Measurements from ENCODE around the gene TRIM7. TPM values are rescaled to one million over a fixed set of nuclear protein-coding genes. Genes with fewer than 3 reads are reported as not detected.

Gene TRIM7
- total RNA-seq, 1 donor from 2014 or later, result 4.4 TPM

DNA sequence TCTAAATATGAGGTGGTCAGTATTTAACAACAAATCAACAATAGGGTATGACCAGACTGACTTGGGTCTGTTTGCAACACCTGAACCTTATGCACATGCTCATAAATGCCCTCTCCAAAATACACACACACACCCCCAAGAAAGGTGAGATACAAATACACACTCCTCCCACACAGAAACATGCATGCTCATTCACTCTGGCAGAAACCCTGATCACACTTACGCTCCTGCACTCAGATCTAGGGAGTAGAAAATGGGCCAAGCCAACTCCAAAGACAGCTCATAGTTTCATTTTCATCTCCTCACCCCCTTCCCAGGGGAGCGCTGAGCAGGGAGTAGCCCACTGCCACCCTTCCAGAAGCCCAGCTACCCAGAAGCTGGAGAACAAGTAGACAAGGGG lies 11.3 kb downstream of the TRIM7 start:
- TF ChIP-seq, protein P1, sequence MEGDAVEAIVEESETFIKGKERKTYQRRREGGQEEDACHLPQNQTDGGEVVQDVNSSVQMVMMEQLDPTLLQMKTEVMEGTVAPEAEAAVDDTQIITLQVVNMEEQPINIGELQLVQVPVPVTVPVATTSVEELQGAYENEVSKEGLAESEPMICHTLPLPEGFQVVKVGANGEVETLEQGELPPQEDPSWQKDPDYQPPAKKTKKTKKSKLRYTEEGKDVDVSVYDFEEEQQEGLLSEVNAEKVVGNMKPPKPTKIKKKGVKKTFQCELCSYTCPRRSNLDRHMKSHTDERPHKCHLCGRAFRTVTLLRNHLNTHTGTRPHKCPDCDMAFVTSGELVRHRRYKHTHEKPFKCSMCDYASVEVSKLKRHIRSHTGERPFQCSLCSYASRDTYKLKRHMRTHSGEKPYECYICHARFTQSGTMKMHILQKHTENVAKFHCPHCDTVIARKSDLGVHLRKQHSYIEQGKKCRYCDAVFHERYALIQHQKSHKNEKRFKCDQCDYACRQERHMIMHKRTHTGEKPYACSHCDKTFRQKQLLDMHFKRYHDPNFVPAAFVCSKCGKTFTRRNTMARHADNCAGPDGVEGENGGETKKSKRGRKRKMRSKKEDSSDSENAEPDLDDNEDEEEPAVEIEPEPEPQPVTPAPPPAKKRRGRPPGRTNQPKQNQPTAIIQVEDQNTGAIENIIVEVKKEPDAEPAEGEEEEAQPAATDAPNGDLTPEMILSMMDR (IDR thresholded peaks at IDR 0.05; ENCODE audit: insufficient read depth, low read length, poor library complexity, severe bottlenecking), result no peak
- no peaks in the 10 kb centered on the region for H3K36me3 ChIP-seq (ENCODE audit: control insufficient read depth, insufficient read depth, low read length)
- H3K27me3 ChIP-seq (ENCODE audit: control insufficient read depth, insufficient read depth, low read length), result no peaks in the 10 kb centered on the region
- no peak for DNase-seq (ENCODE audit: low read depth)
- no peak overlapping the region for H3K4me3 ChIP-seq (ENCODE audit: low read depth, low read length)

DNA sequence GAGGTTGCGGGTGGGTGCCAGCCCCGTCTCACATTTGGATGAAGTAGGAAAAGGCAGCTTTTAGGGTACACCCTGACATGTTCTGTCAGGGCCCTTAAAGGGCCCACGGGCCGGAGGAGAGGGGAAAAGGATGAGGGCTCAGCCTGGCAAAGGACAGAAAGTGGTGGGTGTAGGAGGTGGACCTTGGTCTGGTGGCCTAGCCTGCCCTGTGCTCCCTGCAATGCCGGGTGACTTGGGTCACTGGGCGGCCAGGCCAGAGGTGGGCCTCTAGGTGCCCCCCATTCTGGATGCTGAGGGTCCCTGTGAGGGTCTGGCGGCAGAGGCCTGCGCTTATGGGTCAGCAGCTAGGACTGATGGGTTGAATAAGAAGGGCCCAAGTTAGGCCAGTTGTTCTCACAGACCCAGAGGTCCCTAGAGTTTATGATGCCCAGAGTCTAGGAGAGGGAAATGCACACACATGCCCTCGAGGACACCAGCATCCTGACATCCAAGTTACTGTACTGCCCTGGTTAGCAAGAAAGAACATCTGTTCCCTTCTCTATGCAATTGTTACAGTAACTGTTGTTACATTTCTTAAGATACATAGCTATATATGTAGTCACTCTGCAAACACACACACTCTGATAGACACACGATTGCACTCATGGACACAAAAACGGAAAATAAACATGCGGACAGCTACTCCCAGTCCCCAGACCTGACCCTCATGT lies 12.5 kb downstream of the TRIM7 start:
- no peak for DNase-seq (ENCODE audit: low read depth)

DNA sequence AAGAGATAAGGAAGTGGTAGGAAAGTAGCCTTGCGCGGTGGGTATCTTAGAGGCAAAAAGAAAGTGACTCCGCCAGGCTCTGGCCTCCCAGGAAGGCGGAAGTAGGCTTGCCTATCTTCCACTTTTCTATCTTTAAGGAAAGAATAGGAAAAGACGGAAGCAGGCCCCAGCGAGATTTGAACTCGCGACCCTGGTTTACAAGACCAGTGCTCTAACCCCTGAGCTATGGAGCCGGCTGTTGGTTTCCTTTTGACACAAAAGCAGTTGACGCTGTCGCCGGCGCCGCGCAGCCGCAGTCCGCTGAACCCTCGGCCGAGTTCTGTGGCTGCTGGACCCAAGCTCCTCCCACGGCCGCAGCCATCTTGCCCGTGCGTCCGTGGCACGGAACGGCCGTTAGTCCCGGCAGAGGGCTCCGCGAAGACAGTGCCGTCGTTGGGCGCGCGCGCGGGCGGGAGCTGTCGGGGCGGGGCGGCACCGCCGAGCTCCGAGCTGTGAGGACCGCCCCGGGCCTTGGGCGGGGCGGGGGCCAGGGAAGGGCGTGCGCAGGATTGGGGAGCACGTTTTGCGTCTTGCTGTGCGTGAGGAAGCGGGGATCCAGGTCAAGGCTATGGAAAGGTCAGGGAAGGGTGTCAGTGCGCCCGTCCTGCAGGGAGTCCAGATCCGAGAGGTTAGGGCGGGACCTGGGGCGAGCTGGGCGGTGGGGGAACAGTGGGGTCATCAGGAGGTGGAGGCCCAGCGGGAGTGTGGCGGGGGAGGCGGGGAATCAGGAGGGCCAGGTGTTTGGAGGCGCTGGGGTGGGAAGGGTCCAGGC lies 13.3 kb downstream of the TRIM7 start:
- no peak for DNase-seq (ENCODE audit: low read depth)
- no peaks in the 10 kb centered on the region for H3K36me3 ChIP-seq (ENCODE audit: control insufficient read depth, insufficient read depth, low read length)
- TF ChIP-seq, protein P1 (IDR thresholded peaks at IDR 0.05; ENCODE audit: insufficient read depth, low read length, poor library complexity, severe bottlenecking), result no peak
- H3K27me3 ChIP-seq (ENCODE audit: control insufficient read depth, insufficient read depth, low read length), result no peaks in the 10 kb centered on the region
- H3K4me3 ChIP-seq (ENCODE audit: low read depth, low read length), result peak overlapping the region; percentile 81

More for the DNA sequence above, 12.5 kb downstream of the TRIM7 start:
- H3K36me3 ChIP-seq (ENCODE audit: control insufficient read depth, insufficient read depth, low read length), result no peaks in the 10 kb centered on the region
- TF ChIP-seq, protein P1 (IDR thresholded peaks at IDR 0.05; ENCODE audit: insufficient read depth, low read length, poor library complexity, severe bottlenecking), result no peak
- peak overlapping the region; percentile 81 for H3K4me3 ChIP-seq (ENCODE audit: low read depth, low read length)
- no peaks in the 10 kb centered on the region for H3K27me3 ChIP-seq (ENCODE audit: control insufficient read depth, insufficient read depth, low read length)

DNA sequence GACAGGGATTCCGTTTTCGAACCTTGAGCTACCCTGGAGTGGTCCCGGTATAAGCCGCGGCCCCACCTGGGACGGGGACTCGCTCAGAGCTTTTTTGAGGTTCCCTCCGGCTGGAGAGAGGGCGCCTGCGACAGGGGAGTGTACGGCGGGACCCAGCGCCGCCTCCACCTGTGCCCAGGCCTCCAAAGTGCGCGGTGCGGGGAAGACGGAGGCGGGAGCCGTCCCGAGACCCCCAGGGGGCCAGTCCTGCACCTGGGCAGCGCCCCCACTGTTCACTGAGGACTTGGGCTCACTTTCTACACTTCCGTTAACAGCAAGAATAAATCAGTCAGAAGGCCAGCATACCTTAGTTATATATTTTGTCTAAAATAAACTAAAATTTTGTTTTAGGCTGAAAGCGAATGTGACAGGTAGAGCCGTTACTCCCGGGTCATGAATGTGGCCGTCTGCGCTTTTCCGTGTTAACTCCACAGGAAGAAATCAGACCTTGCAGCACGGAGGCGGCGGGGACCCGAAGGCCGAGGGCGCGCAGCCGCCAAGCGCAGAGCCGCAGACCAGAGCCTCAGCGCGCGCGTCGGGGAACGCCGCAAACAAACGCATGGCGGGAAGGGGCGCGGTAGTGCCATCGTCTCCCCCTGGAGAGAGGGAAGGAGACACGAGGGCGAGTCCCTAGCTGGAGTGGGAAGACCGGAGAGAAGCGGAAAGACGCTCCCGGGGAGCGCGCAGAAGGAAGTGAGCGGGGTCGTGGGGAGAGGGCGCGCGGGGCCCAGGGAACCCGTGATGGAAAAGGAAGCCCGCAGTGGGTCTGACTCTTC lies 14.1 kb downstream of the TRIM7 start:
- TF ChIP-seq, protein P1 (IDR thresholded peaks at IDR 0.05; ENCODE audit: insufficient read depth, low read length, poor library complexity, severe bottlenecking), result peak; percentile 37
- DNase-seq (ENCODE audit: low read depth), result no peak

DNA sequence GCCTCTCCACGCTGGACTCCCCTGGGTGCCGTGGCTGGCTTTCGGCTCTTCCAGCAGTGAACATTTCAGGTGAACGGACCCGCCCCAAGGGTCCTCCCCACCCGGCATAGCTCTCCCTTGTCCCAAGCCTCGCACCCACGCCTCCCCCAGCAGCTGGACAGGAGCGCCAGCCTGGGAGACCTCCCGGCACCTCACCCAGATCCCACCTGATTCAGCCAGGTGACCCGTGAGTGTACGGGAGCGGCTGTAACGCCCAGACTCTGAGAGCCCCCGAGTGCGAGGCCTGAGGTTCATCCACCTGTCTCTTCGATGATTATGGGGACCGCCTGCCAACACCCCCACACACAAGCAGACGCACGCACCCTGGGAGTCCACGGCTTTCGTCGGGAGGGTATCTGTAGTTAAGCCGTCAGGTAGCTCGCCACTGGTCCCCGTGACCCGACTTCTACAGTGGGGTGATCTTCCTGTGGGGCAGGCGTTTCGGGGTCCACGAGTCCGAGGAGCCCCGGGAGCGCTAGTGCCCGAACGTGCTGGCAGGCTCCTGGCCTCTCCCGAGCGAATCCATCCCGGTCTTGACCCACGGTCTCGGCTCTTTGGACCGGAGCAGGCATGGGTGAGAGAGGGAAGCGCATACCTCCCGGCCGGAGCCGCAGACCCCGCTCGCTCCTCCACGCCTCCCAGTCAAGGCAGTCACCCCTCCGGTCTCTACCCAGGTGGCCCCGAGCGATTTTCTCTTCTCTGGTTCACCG lies 14.9 kb downstream of the TRIM7 start:
- H3K36me3 ChIP-seq (ENCODE audit: control insufficient read depth, insufficient read depth, low read length), result no peaks in the 10 kb centered on the region
- TF ChIP-seq, protein P1 (IDR thresholded peaks at IDR 0.05; ENCODE audit: insufficient read depth, low read length, poor library complexity, severe bottlenecking), result no peak
- no peak for DNase-seq (ENCODE audit: low read depth)
- H3K4me3 ChIP-seq (ENCODE audit: low read depth, low read length), result peak overlapping the region; percentile 71
- H3K27me3 ChIP-seq (ENCODE audit: control insufficient read depth, insufficient read depth, low read length), result no peaks in the 10 kb centered on the region

More for the DNA sequence above, 14.1 kb downstream of the TRIM7 start:
- Histone ChIP-seq H3K36me3 (ENCODE audit: control insufficient read depth, insufficient read depth, low read length) (no peaks in the 10 kb centered on the region), H3K27me3 (ENCODE audit: control insufficient read depth, insufficient read depth, low read length) (no peaks in the 10 kb centered on the region), H3K4me3 (ENCODE audit: low read depth, low read length) (peak overlapping the region; percentile 71)

Data from kidney epithelial cell (primary cell).